Loucy (cell line): ENCODE data around the gene RTP2.
A peak's percentile ranks its signal among the peaks of the same experiment; 100 is the strongest.

Experiments used
- H2AFZ ChIP-seq: fragments of 200-600 bp; sonication (generic); 2 replicates; pipeline ENCODE4 v1.6.0; 2016; ENCODE audit warnings: antibody characterized with exemption, mild to moderate bottlenecking, low read length, moderate library complexity
- H3F3A ChIP-seq: fragments of 200-600 bp; 2 replicates; pipeline ENCODE4 v1.6.0; 2016; ENCODE audit warnings: antibody characterized with exemption, low read depth, mild to moderate bottlenecking
- H3K27me3 ChIP-seq: fragments of 200-600 bp; sonication (generic); 2 replicates; pipeline ENCODE4 v1.6.1; 2014; ENCODE audit warnings: low read length, mild to moderate bottlenecking; ENCODE audit not compliant: insufficient read depth, poor library complexity, severe bottlenecking
- H3K36me3 ChIP-seq: fragments of 200-600 bp; sonication (generic); 2 replicates; pipeline ENCODE4 v1.6.1; 2016; ENCODE audit warnings: low read length; ENCODE audit not compliant: insufficient read depth
- H3K4me1 ChIP-seq: fragments of 200-600 bp; sonication (generic); 2 replicates; pipeline ENCODE4 v1.5.1; 2014; ENCODE audit warnings: low read length, mild to moderate bottlenecking; ENCODE audit not compliant: insufficient read depth, poor library complexity, severe bottlenecking
- H3K4me2 ChIP-seq: fragments of 200-600 bp; sonication (generic); 2 replicates; pipeline ENCODE4 v1.6.0; 2014; ENCODE audit warnings: antibody characterized with exemption, low read length, low read depth, mild to moderate bottlenecking; ENCODE audit not compliant: poor library complexity, severe bottlenecking
- H3K4me3 ChIP-seq: fragments of 200-600 bp; sonication (generic); 2 replicates; pipeline ENCODE4 v1.5.1; 2014; ENCODE audit warnings: low read length, mild to moderate bottlenecking, mixed read lengths; ENCODE audit not compliant: poor library complexity, severe bottlenecking
- H3K79me2 ChIP-seq: fragments of 200-600 bp; sonication (generic); 2 replicates; pipeline ENCODE4 v1.6.1; 2014; ENCODE audit warnings: low read length; ENCODE audit not compliant: insufficient read depth
- H3K9ac ChIP-seq: fragments of 200-600 bp; sonication (generic); 2 replicates; pipeline ENCODE4 v1.6.0; 2014; ENCODE audit warnings: mild to moderate bottlenecking, low read depth, low read length, moderate library complexity; ENCODE audit not compliant: poor library complexity, severe bottlenecking
- H3K9me2 ChIP-seq: fragments of 200-600 bp; sonication (generic); replicated peaks from 2 replicates; pipeline ENCODE4 v1.6.1; 2016; ENCODE audit warnings: low read depth, low read length, mixed read lengths
- H3K9me3 ChIP-seq: fragments of 200-600 bp; sonication (generic); 2 replicates; pipeline ENCODE4 v1.6.1; 2014; ENCODE audit warnings: mild to moderate bottlenecking, antibody characterized with exemption, low read length, low read depth; ENCODE audit not compliant: insufficient read depth
- H4K20me1 ChIP-seq: fragments of 200-600 bp; sonication (generic); 2 replicates; pipeline ENCODE4 v1.6.0; 2014; ENCODE audit warnings: antibody characterized with exemption, low read length, mild to moderate bottlenecking; ENCODE audit not compliant: insufficient read depth, poor library complexity, severe bottlenecking
- CTCF ChIP-seq: fragments of 200-600 bp; sonication (generic); conservative IDR thresholded peaks from 2 replicates; pipeline ENCODE4 v1.5.1; 2014; ENCODE audit warnings: mild to moderate bottlenecking, antibody characterized with exemption, low read length
- EZH2phosphoT487 ChIP-seq: fragments of 200-600 bp; IDR thresholded peaks from 2 replicates; pipeline ENCODE4 v1.6.1; 2018; ENCODE audit warnings: antibody characterized with exemption, mild to moderate bottlenecking, moderate library complexity, borderline replicate concordance

RTP2 gene

GRCh38 chr3:187748050-187748481 lies 45.7 kb upstream of the RTP2 start:
- no peaks in the 10 kb centered on the region for H3K9me2 ChIP-seq
- no peak overlapping the region for H3K4me2 ChIP-seq
- H3K4me3 ChIP-seq = no peak overlapping the region
- H3K27me3 ChIP-seq = no peaks in the 10 kb centered on the region
- peak; percentile 98 for TF ChIP-seq CTCF
- TF ChIP-seq EZH2phosphoT487 = no peak
- no peak overlapping the region for H2AFZ ChIP-seq
- H4K20me1 ChIP-seq = peaks cover 21% of the 10 kb centered on the region
- no peaks in the 10 kb centered on the region for H3K36me3 ChIP-seq
- peaks cover 39% of the 10 kb centered on the region for H3K4me1 ChIP-seq
- H3K9ac ChIP-seq = no peak overlapping the region
- H3F3A ChIP-seq = 0 out of 2 replicates have a peak, but pooled peaks cover 2% of the 10 kb centered on the region
- H3K9me3 ChIP-seq = no peaks in the 10 kb centered on the region
- H3K79me2 ChIP-seq = peaks cover 21% of the 10 kb centered on the region

GRCh38 chr3:187747506-187747905 lies 45.1 kb upstream of the RTP2 start:
- Histone ChIP-seq H3K79me2 (peaks cover 26% of the 10 kb centered on the region), H2AFZ (no peak overlapping the region), H3K9ac (no peak overlapping the region), H3K27me3 (no peaks in the 10 kb centered on the region), H3K4me1 (peaks cover 42% of the 10 kb centered on the region), H3K4me2 (no peak overlapping the region), H3K9me3 (no peaks in the 10 kb centered on the region), H3F3A (0 out of 2 replicates have a peak, but pooled peaks cover 2% of the 10 kb centered on the region), H3K4me3 (no peak overlapping the region), H4K20me1 (peaks cover 27% of the 10 kb centered on the region), H3K9me2 (no peaks in the 10 kb centered on the region), H3K36me3 (no peaks in the 10 kb centered on the region)
- TF ChIP-seq CTCF (no peak), EZH2phosphoT487 (no peak)

GRCh38 chr3:187746442-187747281 lies 44.3 kb upstream of the RTP2 start:
- 0 out of 2 replicates have a peak, but pooled peaks cover 2% of the 10 kb centered on the region for H3F3A ChIP-seq
- no peak overlapping the region for H3K4me3 ChIP-seq
- no peak overlapping the region for H2AFZ ChIP-seq
- peaks cover 34% of the 10 kb centered on the region for H3K79me2 ChIP-seq
- H3K9ac ChIP-seq = no peak overlapping the region
- H3K27me3 ChIP-seq = no peaks in the 10 kb centered on the region
- no peaks in the 10 kb centered on the region for H3K9me2 ChIP-seq
- no peak overlapping the region for H3K4me2 ChIP-seq
- peaks cover 34% of the 10 kb centered on the region for H4K20me1 ChIP-seq
- no peaks in the 10 kb centered on the region for H3K36me3 ChIP-seq
- H3K4me1 ChIP-seq = peaks cover 46% of the 10 kb centered on the region
- TF ChIP-seq EZH2phosphoT487 (no peak), CTCF (no peak)
- H3K9me3 ChIP-seq = no peaks in the 10 kb centered on the region
